Tibial nerve (tissue), 4 donors: ENCODE results near the gene RPS10. TPM values are rescaled to one million over a fixed set of nuclear protein-coding genes. Genes with fewer than 3 reads are reported as not detected.
"Not testable (repeated sequence)": the region's sequence is repeated elsewhere in the genome, so short reads cannot be mapped to it uniquely, and the experiment has no call there.

Experiments used
- DNase-seq, 2 donors: peaks; one replicate each; pipeline ENCODE4 v3.0.0-alpha.2; 2019; ENCODE audit warnings: low spot score in 2 of 2
- H3K27ac ChIP-seq, 4 donors: fragments of 200-600 bp; sonication (generic) in 3 of 4; one replicate each; pipeline ENCODE4 v1.5.1; 2017 to 2019; ENCODE audit warnings: mild to moderate bottlenecking in 1 of 4
- H3K27me3 ChIP-seq, 2 donors: fragments of 200-600 bp; sonication (generic) in 1 of 2; one replicate each; pipeline versions ENCODE4 v1.5.1 to v1.6.0; 2017 to 2019
- H3K36me3 ChIP-seq, 3 donors: fragments of 200-600 bp; sonication (generic); one replicate each; pipeline ENCODE4 v1.5.1; 2018 to 2019
- H3K4me1 ChIP-seq, 4 donors: fragments of 200-600 bp; sonication (generic) in 3 of 4; one replicate each; pipeline ENCODE4 v1.5.1; 2017 to 2019
- H3K4me3 ChIP-seq, 4 donors: fragments of 200-600 bp; sonication (generic) in 3 of 4; one replicate each; pipeline ENCODE4 v1.5.1; 2017 to 2019; ENCODE audit warnings: mild to moderate bottlenecking in 1 of 4, moderate library complexity in 1 of 4
- H3K9me3 ChIP-seq, 4 donors: fragments of 200-600 bp; sonication (generic) in 3 of 4; one replicate each; pipeline ENCODE4 v1.5.1; 2017 to 2019
- EP300 ChIP-seq, 2 donors: sonication (generic); formaldehyde crosslinking; IDR thresholded peaks; one replicate each; pipeline ENCODE4 v1.6.1; 2017; ENCODE audit warnings: antibody characterized with exemption in 2 of 2, mild to moderate bottlenecking in 1 of 2
- POLR2A ChIP-seq, 2 donors: fragments of 450-650 bp; IDR thresholded peaks; one replicate each; pipeline ENCODE4 v1.6.1; 2017; ENCODE audit warnings: antibody characterized with exemption in 2 of 2, mild to moderate bottlenecking in 2 of 2, moderate library complexity in 2 of 2
- WGBS, 2 donors: methylation state at CpG; one replicate each; pipeline ENCODE4 v1.1.5; 2018; 5-methylcytosine and 5-hydroxymethylcytosine counted together
- total RNA-seq, 4 donors: library from RNA; depleted of rRNA; stranded (reverse); fragments of >200 nt; gene quantifications; one replicate each; pipeline ENCODE4 v1.1.0, GENCODE V29; 2016
- TF ChIP-seq, protein P1 (sequence below), 5 experiments: fragments of 200-600 bp in 3 of 5; fragments of 450-650 bp in 2 of 5; sonication (generic) in 3 of 5; IDR thresholded peaks; one replicate each; pipeline ENCODE4 v1.5.1; 2016 to 2019; ENCODE audit warnings: antibody characterized with exemption in 5 of 5, mild to moderate bottlenecking in 3 of 5, moderate library complexity in 2 of 5

Gene RPS10
- total RNA-seq, 4 donors from 2014 or later, result 1,731 to 2,603 (median 2,031) TPM

DNA sequence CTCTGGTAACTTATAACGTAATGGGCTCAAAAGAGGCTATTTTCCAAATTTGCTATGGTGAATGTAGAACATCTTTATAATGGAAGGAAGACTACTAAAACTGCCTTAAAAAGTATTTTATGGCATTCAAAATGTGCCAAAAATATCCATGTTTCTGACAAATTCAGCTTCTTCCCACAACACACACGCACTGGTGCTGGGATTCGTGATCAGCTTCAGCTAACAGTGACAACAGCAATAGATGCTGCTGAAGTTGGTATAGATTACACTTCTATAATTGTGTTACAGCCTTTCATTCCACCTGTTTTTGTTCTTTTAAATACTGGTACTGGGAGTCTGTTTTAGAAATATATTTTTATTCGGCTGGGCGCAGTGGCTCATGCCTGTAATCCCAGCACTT, 52.4 kb downstream of the RPS10 start:
- no peaks in the 10 kb centered on the region for H3K9me3 ChIP-seq
- peaks cover 0 to 72% (median 12%) of the 10 kb centered on the region in 4 donors for H3K4me1 ChIP-seq
- DNase-seq, result no peak
- 79 to 86% methylated on average over 5 of the region's 5 CpGs for WGBS, 2 donors
- peak overlapping the region in 2 of 4 donors; percentile 45 to 76 for H3K27ac ChIP-seq
- TF ChIP-seq EP300 (IDR thresholded peaks at IDR 0.05) (no peak), POLR2A (IDR thresholded peaks at IDR 0.05) (no peak)
- TF ChIP-seq, protein P1, sequence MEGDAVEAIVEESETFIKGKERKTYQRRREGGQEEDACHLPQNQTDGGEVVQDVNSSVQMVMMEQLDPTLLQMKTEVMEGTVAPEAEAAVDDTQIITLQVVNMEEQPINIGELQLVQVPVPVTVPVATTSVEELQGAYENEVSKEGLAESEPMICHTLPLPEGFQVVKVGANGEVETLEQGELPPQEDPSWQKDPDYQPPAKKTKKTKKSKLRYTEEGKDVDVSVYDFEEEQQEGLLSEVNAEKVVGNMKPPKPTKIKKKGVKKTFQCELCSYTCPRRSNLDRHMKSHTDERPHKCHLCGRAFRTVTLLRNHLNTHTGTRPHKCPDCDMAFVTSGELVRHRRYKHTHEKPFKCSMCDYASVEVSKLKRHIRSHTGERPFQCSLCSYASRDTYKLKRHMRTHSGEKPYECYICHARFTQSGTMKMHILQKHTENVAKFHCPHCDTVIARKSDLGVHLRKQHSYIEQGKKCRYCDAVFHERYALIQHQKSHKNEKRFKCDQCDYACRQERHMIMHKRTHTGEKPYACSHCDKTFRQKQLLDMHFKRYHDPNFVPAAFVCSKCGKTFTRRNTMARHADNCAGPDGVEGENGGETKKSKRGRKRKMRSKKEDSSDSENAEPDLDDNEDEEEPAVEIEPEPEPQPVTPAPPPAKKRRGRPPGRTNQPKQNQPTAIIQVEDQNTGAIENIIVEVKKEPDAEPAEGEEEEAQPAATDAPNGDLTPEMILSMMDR (IDR thresholded peaks at IDR 0.05), result no peak
- H3K4me3 ChIP-seq, result no peak overlapping the region
- H3K36me3 ChIP-seq, result no peaks in the 10 kb centered on the region
- no peaks in the 10 kb centered on the region for H3K27me3 ChIP-seq

DNA sequence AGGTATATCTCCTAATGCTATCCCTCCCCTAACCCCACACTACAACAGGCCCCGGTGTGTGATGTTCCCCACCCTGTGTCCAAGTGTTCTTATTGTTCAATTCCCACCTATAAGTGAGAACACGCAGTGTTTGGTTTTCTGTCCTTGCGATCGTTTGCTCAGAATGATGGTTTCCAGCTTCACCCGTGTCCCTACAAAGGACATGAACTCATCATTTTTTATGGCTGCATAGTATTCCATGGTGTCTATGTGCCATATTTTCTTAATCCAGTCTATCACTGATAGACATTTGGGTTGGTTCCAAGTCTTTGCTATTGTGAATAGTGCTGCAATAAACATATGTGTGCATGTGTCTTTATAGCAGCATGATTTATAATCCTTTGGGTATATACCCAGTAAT, 54.0 kb downstream of the RPS10 start:
- H3K9me3 ChIP-seq, H3K36me3 ChIP-seq, H3K4me3 ChIP-seq, H3K27me3 ChIP-seq, DNase-seq, H3K27ac ChIP-seq: not testable (repeated sequence)
- H3K4me1 ChIP-seq, result peaks cover 0 to 72% (median 8%) of the 10 kb centered on the region in 4 donors
- WGBS, 2 donors, result 85 to 90% methylated on average over 5 of the region's 5 CpGs

DNA sequence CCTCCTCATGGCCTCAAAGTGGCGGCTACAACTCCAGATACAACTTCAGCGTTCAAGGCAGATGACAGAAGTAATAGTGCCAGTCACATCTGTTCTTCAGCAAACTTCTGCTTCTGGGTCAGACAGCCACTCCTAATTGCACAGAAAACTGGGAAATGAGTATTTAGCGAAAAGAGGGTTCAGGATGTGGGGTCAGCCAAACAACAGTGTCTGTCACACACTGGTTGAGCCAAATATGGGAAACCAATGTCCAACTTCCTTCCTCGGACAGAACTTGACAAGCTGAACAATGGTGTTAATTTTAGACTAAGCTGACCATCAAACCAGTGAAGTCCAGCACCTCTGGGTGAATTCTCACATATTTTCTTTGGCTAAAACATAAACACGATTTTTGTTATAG, 55.5 kb downstream of the RPS10 start:
- Histone ChIP-seq H3K27me3 (no peaks in the 10 kb centered on the region), H3K27ac (peak overlapping the region in 1 of 4 donors; percentile 70), H3K4me1 (peaks cover 0 to 75% (median 6%) of the 10 kb centered on the region in 4 donors), H3K4me3 (no peak overlapping the region), H3K36me3 (no peaks in the 10 kb centered on the region), H3K9me3 (no peaks in the 10 kb centered on the region)
- 54 to 62% methylated on average over 5 of the region's 5 CpGs for WGBS, 2 donors
- DNase-seq, result peak in 1 of 2 donors; percentile 12
- no peak for TF ChIP-seq POLR2A (IDR thresholded peaks at IDR 0.05)
- TF ChIP-seq EP300 (IDR thresholded peaks at IDR 0.05), result peak in 1 of 2 donors; percentile 71

GRCh38 chr6:34369385-34369784, 56.5 kb downstream of the RPS10 start:
- 81% methylated on average over 4 of the region's 4 CpGs for WGBS, 2 donors
- no peaks in the 10 kb centered on the region for H3K9me3 ChIP-seq
- TF ChIP-seq EP300 (IDR thresholded peaks at IDR 0.05), result no peak
- TF ChIP-seq, protein P1 (IDR thresholded peaks at IDR 0.05), result no peak
- no peak for TF ChIP-seq POLR2A (IDR thresholded peaks at IDR 0.05)

More at GRCh38 chr6:34369385-34369784, 56.5 kb downstream of the RPS10 start:
- H3K27ac ChIP-seq, result peak overlapping the region in 2 of 4 donors; percentile 12 to 20
- H3K4me3 ChIP-seq, result no peak overlapping the region
- H3K27me3 ChIP-seq, result no peaks in the 10 kb centered on the region
- H3K36me3 ChIP-seq, result no peaks in the 10 kb centered on the region
- no peak for DNase-seq
- peaks cover 0 to 67% (median 6%) of the 10 kb centered on the region in 4 donors for H3K4me1 ChIP-seq

Other genes starting within 250 kb of the RPS10 start
- gene HMGA1, start 189.2 kb downstream of the RPS10 start, total RNA-seq, result 10 to 100 TPM in 1 of 4 donors, 1 to 10 TPM in 3; 6.5 to 32.7 (median 7.8) TPM
- 10 to 100 TPM; 36.3 to 51.9 (median 42.9) TPM for gene SMIM29, start 177.1 kb downstream of the RPS10 start, total RNA-seq
- gene NUDT3, start 33.4 kb downstream of the RPS10 start, total RNA-seq, result 10 to 100 TPM; 51.6 to 88.7 (median 57.3) TPM
- 1 to 10 TPM in 1 of 4 donors, under 1 TPM in 2, not detected in 1; 0.30 to 2.6 (median 0.42) TPM for gene PACSIN1, start 40.0 kb upstream of the RPS10 start, total RNA-seq
- gene SPDEF, start 130.3 kb upstream of the RPS10 start, total RNA-seq, result not detected